22Rv1 (cell line): ENCODE results near the gene DNM2.

Experiments
- H3K27ac ChIP-seq: fragments of 450-650 bp; 2 replicates; pipeline ENCODE4 v1.5.1; 2017
- ZFX ChIP-seq: fragments of 450-650 bp; IDR thresholded peaks from 2 replicates; pipeline ENCODE4 v1.6.1; 2017; ENCODE audit warnings: antibody characterized with exemption, borderline replicate concordance
- TF ChIP-seq, protein P1 (sequence below): fragments of 450-650 bp; IDR thresholded peaks from 2 replicates; pipeline ENCODE4 v1.5.1; 2017; ENCODE audit warnings: mild to moderate bottlenecking

DNM2 gene

DNA sequence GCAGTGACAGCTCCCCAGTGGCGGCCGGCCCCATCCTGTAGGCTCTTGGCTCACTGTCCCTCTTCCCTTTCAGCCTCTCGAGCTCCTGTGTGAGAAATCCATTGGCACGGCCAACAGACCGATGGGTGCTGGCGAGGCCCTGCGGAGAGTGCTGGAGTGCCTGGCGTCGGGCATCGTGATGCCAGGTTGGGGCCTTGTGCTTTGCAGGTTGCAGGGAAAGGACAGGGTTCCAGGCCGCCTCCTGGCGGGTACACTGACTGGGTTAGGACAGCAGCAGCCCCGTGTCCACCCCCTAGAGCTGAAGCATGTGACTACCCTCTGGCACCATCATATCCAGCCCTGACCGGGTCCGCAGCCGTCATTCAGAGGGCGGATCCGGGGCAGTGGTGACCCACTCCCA lies 38.1 kb upstream of the DNM2 start:
- no peak overlapping the region for H3K27ac ChIP-seq
- TF ChIP-seq, protein P1, sequence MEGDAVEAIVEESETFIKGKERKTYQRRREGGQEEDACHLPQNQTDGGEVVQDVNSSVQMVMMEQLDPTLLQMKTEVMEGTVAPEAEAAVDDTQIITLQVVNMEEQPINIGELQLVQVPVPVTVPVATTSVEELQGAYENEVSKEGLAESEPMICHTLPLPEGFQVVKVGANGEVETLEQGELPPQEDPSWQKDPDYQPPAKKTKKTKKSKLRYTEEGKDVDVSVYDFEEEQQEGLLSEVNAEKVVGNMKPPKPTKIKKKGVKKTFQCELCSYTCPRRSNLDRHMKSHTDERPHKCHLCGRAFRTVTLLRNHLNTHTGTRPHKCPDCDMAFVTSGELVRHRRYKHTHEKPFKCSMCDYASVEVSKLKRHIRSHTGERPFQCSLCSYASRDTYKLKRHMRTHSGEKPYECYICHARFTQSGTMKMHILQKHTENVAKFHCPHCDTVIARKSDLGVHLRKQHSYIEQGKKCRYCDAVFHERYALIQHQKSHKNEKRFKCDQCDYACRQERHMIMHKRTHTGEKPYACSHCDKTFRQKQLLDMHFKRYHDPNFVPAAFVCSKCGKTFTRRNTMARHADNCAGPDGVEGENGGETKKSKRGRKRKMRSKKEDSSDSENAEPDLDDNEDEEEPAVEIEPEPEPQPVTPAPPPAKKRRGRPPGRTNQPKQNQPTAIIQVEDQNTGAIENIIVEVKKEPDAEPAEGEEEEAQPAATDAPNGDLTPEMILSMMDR: no peak
- TF ChIP-seq ZFX: no peak

DNA sequence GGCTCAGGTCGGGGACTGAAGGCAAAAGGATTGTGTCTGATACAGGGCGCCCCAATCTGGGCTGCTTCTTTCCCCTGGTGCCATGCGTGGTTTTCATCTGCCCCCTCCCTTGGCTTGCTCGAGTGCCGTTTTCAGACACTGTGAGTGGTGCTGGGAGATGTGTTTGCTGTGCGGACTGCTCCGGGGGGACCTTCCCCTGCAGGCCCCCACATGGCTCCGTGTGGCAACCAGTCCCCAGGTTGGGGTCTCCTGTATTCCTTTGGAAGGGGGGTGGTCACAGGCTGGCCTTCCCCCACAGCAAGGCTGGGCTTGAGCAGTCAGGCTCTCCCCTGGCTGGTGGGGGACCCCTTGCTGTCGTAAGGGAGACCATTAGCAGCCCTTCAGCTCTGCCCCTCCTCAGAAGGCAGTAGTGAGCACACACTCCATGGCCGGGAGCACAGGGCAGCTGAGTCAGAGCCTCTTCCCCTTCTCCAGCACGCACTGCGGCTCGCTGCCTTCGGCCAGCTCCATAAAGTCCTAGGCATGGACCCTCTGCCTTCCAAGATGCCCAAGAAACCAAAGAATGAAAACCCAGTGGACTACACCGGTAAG lies 37.2 kb upstream of the DNM2 start:
- TF ChIP-seq, protein P1: no peak
- TF ChIP-seq ZFX: no peak
- no peak overlapping the region for H3K27ac ChIP-seq

DNA sequence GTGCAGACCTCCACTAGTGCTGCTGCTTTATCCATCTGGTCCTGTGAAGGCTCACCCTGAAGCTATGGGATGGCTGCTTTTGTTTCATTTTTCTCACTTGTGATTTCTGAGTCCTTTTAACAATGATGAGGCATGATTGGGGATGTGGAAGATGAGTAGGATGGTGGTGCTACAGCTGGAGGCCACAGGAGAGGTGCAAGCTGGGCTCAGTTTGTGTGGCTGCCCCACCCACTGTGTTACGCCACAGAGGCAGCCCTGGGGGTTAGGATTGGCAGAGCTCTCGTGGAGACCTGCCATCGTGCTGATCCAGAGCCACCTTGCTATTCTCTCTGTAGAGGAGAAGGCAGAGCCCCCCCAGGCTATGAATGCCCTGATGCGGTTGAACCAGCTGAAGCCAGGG lies 36.2 kb upstream of the DNM2 start:
- no peak overlapping the region for H3K27ac ChIP-seq
- TF ChIP-seq, protein P1: no peak
- TF ChIP-seq ZFX: no peak

DNA sequence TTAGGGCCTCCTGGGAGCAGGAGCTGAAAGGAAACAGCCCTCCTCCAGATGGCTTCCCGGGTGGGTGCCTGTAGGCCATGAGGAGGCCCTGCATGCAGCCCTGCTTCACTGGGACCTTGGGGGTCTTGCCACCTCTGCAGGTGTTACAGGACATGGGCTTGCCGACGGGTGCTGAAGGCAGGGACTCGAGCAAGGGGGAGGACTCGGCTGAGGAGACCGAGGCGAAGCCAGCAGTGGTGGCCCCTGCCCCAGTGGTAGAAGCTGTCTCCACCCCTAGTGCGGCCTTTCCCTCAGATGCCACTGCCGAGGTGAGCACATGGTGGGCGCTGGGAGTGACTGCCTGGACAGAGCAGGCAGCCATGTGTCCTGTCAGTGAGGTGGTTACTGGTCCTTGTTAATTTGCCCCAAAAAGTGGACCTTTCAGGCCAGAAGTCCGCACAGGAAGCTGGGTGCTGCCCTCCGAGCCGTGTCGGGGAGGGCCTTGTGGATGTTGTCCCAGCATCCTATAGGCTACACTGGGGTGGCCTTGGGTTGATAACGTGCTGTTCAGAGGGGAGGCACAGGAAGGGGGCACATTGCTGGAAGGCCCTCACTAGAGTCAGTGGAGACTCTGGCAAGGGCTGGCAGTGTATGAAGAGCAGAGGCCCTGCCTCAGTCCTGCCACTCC lies 35.3 kb upstream of the DNM2 start:
- no peak overlapping the region for H3K27ac ChIP-seq
- no peak for TF ChIP-seq ZFX
- TF ChIP-seq, protein P1: no peak

DNA sequence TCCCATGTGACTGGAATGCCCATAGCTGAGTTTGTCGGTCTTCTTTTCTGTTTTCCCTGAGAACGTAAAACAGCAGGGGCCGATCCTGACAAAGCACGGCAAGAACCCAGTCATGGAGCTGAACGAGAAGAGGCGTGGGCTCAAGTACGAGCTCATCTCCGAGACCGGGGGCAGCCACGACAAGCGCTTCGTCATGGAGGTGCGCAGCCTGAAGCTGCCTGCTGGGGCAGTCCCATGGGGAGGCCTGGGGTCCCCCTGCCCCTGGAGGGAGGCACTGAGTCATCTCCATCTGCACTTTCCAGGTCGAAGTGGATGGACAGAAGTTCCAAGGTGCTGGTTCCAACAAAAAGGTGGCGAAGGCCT lies 34.8 kb upstream of the DNM2 start:
- no peak for TF ChIP-seq ZFX
- TF ChIP-seq, protein P1: no peak
- no peak overlapping the region for H3K27ac ChIP-seq

DNA sequence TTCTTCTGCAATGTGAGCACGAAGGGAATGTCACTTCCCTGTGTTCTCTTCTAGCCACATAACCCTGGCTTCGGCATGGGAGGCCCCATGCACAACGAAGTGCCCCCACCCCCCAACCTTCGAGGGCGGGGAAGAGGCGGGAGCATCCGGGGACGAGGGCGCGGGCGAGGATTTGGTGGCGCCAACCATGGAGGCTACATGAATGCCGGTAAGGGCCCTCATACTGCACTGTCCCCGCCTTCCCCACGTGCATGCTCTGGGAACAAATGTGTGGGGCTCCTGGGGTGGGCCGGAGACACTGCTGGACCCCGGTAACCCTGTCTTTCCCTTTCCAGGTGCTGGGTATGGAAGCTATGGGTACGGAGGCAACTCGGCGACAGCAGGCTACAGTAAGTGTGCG lies 34.3 kb upstream of the DNM2 start:
- no peak overlapping the region for H3K27ac ChIP-seq
- no peak for TF ChIP-seq ZFX
- TF ChIP-seq, protein P1: no peak

DNA sequence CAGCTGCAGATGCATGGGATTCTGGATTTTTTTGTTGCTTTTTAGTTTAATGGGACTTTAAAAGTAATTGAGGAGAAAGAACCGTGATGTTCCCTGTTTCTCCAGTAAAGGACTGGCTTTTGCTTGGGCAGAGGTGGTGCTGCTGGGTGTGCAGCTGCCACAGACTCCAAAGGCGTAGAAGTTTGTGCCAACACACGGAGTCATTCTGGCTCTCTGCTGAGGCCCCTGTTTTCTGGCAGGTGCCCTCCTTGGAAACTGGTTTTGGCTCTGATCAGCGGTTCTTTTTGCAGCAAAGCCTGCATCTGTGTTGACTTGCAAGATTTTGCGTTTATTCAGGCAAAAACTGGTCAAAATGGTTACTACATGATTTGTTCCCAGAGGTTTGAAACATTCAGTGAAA lies 32.7 kb upstream of the DNM2 start:
- TF ChIP-seq ZFX: no peak
- no peak overlapping the region for H3K27ac ChIP-seq

DNA sequence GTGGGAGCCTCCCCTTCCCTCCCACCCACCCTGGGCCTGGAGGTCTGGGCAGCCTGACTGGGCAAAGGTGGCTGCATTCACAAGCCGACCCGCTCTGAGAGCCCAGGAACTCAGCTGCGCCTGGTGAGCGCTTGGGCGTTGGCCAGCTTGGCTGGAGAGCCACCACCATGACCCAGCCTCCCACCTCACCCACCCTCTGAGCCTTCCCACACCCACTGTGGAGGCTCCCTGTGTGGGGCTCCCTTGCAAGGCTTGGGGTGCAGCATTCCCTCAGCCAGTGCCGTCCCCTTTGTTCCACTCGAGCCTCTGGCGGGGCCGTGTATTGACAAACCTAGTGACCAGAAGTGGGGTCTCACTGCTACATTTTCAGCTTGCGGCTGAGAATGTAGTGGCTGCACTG lies 31.7 kb upstream of the DNM2 start:
- H3K27ac ChIP-seq: no peak overlapping the region
- TF ChIP-seq, protein P1: no peak
- TF ChIP-seq ZFX: no peak
